Forelimb muscle (tissue), 1 donor: Measurements from ENCODE around the gene PSMD2. TPM values are rescaled to one million over a fixed set of nuclear protein-coding genes. Genes with fewer than 3 reads are reported as not detected.

Experiments
- DNase-seq: peaks from one replicate; pipeline ENCODE4 v3.0.0-alpha.2; 2013; ENCODE audit warnings: low read depth
- polyA plus RNA-seq: library from polyadenylated mRNA; unstranded; fragments of 120-200 nt; gene quantifications from one replicate; pipeline ENCODE4 v1.2.1, GENCODE V29; 2013; ENCODE audit not compliant: insufficient read length

Gene PSMD2
- polyA plus RNA-seq, 1 donor: 163 TPM

DNA sequence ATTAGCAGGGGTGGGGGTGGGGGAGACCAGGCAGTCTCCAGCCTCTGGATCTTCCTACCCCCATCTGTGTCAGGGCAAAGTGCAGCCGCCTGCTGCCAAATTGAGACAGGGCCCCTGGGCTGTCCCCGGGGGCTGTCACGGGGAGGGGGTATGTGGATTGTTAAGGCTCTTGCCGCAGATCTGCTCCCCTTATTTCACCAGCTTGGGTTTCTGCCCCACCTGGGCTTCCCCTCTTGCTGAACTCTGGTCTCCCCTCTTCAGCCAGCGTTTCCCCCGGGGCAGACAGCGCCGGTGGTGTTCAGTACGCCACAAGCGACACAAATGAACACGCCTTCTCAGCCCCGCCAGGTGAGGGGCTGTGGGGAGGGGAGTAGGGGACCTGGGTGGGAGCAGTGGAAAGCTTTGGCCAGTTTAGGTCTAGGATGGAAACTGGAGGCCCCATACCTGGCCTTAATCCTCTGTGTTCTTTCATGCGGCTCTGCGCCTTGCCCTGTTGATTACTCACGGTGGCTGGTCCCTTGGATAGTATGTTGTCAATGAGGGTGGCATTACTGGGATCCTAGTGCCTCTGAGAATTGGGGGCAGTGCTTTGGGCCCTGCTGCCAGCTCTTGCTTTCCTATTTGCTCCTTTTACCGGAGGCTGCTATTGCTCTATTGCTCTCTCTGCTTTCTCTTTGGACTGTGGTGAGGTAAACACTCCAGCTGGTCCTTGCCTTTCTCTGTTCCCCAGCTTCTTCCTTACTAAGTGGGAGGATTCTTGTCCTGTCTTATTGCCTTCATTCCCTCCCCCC is 17.0 kb downstream of the PSMD2 start:
- no peak for DNase-seq

DNA sequence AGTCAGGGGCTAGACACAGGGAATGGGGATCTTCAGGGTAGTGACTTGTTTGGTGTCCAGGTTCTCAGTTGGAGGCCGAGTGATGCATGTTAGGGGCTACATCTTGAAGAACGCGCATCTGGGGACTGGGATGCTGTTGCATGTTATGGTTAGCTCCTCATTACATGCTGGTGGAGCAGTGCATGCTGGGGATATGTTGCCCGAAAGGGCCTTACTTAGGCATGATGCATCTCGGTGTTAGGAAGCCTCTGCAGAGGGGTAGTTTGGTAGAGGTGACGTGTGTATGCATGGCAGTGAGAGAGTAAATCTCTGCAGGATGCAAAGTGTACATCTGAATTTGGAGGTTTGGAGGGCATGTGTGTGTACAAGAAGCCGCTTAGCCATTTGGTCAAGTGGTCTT is 17.8 kb downstream of the PSMD2 start:
- no peak for DNase-seq

DNA sequence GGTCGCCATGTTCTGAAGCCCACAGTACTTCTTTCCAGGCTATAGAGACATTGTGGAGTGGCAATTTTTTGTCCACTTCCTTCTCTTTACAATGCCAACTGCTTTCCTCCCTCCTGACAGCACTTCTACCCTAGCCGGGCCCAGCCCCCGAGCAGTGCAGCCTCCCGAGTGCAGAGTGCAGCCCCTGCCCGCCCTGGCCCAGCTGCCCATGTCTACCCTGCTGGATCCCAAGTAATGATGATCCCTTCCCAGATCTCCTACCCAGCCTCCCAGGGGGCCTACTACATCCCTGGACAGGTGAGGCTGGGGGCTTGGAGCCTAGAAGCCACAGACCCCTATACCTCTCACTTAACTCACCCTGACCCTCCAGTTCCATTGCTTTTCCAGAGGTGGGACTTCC is 18.2 kb downstream of the PSMD2 start:
- no peak for DNase-seq

DNA sequence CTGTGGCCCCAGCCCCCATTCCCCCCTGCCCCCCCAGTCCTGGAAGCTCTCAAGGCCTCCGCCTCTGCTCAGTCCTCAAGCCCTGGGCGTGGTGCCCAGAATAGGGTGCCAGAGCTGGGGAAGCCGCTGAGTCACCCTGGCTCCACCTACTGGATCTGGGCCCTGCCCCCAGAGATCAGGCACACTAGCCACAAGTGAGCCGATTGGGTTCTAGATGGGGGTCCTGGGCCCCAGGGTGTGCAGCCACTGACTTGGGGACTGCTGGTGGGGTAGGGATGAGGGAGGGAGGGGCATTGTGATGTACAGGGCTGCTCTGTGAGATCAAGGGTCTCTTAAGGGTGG is 21.0 kb downstream of the PSMD2 start:
- DNase-seq: no peak

DNA sequence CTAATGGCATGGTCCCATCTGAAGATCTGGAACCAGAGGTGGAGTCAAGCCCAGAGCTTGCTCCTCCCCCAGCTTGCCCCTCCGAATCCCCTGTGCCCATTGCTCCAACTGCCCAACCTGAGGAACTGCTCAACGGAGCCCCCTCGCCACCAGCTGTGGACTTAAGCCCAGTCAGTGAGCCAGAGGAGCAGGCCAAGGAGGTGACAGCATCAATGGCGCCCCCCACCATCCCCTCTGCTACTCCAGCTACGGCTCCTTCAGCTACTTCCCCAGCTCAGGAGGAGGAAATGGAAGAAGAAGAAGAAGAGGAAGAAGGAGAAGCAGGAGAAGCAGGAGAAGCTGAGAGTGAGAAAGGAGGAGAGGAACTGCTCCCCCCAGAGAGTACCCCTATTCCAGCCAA is 22.6 kb downstream of the PSMD2 start:
- no peak for DNase-seq

DNA sequence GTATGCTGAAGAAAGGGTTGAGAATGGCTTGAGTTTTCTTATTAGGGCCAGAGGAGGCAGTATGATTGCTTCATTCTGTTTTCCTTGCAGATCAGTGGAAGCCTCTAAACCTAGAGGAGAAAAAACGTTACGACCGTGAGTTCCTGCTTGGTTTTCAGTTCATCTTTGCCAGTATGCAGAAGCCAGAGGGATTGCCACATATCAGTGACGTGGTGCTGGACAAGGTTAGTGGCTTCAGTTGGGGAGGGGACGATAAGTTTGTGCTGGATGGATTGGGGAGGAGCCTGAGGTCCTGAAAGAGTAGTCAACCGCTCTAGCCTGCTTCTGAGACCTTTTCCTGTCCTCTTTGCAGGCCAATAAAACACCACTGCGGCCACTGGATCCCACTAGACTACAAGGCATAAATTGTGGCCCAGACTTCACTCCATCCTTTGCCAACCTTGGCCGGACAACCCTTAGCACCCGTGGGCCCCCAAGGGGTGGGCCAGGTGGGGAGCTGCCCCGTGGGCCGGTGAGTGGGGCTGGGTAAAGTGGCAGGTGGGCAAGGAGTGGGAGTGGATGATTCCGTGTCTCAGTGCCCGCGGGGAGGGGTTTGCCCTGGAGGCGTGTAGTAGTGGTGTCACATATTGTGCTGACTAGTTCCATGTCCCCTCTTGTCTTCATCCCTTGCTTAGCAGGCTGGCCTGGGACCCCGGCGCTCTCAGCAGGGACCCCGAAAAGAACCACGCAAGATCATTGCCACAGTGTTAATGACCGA is 23.9 kb downstream of the PSMD2 start:
- DNase-seq: no peak

DNA sequence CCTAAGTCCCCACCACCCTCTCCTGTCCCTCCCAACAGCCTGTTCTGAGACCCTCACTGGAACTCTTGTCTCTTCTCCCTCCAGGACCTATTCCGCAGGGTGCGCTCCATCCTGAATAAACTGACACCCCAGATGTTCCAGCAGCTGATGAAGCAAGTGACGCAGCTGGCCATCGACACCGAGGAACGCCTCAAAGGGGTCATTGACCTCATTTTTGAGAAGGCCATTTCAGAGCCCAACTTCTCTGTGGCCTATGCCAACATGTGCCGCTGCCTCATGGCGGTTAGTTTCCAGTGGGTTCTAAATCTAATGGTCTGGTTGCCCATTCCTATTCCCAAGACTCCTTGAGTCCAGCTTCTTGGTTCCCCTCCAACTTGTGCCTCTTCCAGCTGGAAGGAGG is 24.7 kb downstream of the PSMD2 start:
- DNase-seq: no peak

DNA sequence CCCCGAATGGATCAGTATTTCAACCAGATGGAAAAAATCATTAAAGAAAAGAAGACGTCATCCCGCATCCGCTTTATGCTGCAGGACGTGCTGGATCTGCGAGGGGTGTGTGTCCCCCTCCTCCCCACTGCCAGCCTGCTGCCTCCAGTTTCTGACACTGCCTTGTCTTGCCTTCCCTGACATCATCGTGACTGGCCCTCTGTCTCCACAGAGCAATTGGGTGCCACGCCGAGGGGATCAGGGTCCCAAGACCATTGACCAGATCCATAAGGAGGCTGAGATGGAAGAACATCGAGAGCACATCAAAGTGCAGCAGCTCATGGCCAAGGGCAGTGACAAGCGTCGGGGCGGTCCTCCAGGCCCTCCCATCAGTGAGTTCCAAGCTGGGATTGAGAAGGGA is 26.2 kb downstream of the PSMD2 start:
- DNase-seq: no peak

DNA sequence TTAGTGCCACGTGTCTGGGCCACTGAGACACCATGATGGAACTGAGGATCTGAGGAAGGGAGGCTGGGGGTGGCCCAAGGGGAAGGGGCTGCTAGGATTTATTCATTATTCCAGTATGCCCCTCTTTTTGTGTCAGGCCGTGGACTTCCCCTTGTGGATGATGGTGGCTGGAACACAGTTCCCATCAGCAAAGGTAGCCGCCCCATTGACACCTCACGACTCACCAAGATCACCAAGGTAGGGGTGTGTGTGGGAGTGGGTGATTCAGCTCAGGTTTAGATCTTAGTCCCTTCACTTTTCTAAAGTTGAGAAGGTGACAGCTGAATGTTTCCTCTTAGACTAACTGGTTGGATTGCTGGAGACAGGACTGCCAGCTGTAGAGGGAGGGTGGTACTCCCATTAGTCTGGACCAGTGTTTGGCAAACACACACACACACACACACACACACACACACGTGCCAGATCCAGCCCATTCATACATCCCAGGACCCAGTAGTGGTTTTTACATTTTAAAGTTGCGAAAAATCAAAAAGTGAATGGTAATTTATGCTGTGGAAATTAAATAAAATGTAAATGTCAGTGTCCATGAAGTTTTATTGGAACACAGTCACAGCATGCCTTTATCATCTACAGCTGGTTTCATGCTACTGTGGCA is 26.8 kb downstream of the PSMD2 start:
- no peak for DNase-seq

DNA sequence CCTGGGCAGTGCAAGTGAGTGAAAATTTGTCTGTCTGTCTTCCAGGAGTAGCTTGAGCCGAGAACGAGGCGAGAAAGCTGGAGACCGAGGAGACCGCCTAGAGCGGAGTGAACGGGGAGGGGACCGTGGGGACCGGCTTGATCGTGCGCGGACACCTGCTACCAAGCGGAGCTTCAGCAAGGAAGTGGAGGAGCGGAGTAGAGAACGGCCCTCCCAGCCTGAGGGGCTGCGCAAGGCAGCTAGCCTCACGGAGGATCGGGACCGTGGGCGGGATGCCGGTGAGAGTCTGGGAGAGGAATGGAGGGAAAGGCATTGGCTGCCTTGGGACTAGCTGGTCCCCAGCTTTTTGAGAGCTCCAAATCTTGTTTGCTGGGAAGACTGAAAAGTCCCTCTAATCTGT is 28.1 kb downstream of the PSMD2 start:
- DNase-seq: no peak

DNA sequence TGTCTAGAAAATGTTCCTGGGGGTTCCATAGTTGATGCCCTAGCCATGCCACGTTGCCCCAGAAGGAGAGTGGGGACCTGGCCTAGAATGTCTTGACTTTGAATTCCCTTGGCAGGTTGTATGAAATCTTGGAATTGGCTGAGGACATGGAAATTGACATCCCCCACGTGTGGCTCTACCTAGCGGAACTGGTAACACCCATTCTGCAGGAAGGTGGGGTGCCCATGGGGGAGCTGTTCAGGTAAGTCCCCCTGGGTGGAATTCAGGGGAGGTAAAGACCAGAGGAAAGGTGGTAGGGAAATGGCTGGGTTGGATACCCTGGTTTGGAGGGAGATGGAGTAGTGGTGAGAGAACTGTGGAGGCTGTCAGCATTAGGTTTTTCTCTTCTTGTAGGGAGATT is 29.5 kb downstream of the PSMD2 start:
- DNase-seq: no peak

DNA sequence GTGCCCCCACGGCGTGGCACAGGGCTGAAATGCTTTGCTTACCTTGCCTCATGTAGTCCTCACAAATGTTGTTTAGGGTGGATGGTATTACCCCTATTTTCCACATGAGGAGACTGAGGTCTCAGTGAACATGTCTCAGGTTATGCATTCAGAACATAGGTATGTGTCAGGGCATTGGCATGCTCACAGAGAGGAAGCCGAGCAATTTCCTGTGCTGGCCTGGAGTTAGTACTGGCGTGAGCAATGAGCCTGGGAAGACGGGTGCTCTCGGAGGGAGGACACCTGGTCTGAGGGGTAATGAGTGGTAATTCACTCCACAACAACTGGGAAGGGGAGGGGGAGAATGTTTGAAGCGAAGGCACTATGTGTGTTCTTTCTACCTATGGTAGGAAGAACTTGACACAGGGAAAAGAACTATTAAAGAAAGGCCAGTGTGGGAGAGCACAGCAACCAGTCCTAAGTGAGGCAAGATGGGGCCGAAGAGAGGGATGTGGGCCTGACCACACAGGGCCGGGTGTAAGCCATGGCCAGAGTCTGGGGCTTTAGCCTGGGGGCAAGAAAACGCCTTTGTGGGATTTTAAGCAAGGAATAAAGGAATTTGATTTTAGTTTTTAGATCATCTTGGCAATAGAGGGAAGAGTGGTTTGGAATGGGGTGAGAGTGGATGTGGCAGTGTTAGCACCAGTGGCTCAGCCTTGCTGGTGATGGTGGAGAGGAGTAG is 33.5 kb downstream of the PSMD2 start:
- DNase-seq: no peak

DNA sequence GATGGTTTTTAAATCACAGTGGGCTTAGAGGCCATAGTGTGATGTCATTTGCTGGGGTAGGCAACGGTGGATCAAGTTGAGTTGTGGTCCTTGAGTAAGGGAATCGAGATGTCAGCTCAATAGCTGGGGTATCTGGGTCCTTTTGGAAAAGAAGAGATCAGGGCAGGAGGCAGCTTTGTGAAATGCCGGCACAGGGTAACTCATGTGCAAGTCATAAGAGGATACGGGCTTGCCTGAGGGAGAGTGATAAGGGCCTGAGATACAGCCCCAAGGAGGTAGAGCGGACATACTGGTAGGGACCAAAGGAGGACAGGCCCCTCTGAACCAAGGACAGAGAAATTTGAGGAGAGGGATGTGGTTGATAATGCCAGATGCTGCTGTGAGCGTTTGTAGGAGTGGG is 34.1 kb downstream of the PSMD2 start:
- DNase-seq: no peak

DNA sequence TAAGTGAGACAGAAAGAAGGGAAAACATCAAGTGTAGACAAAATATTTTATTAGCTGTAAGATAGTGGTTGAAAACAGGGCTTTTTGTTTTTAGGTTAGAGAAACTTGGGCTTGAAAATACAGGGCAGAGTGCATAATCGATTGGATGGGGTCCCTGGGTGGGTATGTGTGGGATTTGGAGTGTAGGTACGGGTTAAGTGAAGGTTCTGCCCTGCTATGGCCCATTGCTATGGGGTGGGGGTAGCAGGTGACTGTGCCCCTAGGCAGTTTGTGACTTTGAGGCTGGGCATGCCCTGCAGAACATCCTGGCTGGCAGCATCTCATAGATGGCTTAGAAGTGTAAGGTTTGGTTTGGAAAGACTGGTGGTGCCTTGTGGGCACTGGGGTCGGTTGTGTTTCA is 34.7 kb downstream of the PSMD2 start:
- DNase-seq: no peak

DNA sequence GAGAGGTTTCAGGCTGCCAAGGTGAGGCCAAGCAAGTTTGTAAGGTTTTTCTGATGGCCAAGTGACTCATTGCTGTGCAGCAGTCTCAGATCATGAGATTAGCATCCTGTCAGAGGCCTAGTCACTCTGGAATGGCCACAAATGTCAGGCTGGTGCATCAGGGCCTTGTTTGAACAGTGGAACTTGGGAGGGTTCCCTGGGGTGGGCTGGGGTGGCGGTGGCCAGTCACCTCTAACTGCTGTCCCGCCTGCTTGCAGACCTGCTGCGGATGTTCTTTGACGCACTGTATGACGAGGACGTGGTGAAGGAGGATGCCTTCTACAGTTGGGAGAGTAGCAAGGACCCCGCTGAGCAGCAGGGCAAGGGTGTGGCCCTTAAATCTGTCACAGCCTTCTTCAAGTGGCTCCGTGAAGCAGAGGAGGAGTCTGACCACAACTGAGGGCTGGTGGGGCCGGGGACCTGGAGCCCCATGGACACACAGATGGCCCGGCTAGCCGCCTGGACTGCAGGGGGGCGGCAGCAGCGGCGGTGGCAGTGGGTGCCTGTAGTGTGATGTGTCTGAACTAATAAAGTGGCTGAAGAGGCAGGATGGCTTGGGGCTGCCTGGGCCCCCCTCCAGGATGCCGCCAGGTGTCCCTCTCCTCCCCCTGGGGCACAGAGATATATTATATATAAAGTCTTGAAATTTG is 35.6 kb downstream of the PSMD2 start:
- no peak for DNase-seq

DNA sequence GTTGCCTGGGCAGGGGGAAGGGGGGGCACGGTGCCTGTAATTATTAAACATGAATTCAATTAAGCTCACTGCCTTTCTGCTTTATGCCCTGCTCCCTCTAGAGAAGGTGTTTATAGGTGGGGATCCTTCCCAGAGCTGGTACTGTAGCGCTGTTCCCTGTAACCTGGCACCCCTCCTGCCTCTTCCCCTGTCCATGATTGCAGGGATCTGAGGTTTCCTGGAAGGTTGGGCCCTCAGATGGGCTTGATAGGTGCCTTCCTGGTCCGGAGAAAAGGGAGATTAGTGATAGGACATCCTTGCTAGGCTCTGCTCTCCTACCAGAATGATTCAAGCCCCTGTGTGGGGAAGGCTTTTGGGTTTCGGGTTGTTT is 36.2 kb downstream of the PSMD2 start:
- no peak for DNase-seq

DNA sequence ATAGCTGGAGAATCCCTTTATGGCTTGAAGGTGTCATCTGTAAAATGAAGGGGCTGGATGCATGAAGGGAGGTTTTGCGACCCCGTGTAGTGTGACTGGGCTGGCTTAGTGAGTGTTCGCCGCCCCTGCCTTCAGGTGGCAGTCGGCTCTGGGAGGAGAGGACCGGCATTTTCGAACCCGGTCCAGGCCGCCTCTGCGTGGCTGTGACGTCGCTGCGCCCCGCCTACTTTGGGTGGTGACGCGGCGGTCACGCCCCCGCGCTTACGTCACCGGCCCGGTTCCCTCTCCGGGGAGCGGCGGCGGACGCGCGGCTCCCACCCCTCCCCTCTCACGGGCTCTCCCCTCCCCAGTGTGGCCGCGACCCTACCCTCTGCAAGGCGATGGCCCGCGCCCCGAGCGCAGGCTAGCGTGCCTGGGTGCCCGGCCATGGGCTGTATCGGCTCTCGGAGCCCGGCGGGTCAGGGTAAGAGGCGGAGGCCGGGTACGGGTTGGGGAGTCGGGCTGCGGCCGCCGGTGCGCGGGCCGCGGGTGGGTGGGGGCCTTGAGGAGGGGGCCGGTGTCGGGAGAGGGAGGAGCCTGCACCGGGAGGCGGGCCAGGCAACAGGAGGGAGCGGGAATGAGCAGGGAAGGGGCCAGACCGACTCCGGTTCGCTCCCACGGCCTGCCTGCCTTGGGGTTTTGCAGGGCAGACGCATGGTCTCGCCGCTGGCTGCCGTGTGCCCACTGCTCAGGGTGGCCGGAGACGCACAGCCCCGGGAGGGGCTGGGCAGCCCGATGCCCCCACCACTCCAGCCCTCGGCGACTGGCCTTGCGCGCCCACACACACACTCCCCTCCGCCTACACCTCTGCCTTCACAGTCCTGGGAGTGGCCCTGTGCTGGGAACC is 36.9 kb downstream of the PSMD2 start:
- DNase-seq: peak; percentile 59

DNA sequence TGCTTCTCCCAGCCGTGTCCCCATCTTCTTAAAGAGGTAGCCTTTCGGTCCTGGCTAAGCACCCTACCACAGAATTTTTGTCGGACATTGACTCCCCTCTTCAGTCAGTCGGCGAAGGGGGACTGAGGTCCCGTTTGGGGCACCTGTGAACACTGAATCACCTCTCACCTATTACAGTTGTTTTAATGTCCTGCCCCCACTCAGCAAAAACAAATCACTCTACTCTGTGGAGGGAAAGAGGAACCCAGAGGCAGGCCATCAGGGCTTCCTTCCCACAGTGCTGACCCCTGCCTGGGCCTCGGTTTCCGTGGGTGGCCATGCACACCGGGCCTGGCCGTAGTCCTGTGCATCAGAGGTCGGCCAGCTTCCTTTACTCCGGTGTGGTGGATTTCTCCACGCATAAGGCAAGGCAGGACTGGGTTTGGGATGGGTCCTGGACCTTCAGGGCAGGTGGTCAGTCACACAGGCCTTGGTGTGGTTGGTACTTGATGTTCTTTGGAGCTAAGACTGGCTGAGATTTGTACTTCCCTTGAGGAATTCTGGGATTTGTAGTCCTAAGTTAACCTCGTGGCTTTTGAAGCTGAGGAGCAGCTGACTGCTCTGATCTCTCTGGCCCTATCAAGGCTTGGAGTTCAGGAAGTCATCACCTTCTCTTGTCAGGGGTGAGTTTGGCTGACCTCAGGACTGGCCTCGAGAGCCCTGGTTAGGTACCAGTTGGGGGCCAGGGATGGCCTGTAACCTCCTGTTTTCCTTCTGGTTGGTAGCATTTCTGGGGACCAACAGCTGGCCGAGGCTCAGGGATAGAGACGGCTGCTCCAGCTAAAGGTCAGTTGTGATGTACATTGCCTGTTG is 37.7 kb downstream of the PSMD2 start:
- DNase-seq: no peak

DNA sequence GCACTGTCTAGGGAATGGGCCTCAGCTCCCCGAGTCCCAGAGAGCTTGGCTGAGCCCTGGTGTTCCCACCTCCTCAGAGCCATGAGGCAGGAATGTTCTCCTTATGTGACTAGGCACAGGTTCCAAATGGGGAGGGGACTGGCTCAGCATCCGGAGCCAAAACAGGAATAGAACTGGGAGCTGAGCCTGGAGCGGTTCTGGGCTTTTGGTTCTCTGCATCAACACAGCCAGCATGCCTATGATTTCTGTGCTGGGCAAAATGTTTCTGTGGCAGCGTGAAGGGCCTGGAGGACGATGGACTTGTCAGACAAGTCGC is 38.3 kb downstream of the PSMD2 start, which contains the start of gene FAM131A:
TSS of gene FAM131A (plus strand) at position 202 of the 316 bp plus-strand sequence. CDS start at position 233, 31 bp downstream.
- DNase-seq: peak; percentile 62

DNA sequence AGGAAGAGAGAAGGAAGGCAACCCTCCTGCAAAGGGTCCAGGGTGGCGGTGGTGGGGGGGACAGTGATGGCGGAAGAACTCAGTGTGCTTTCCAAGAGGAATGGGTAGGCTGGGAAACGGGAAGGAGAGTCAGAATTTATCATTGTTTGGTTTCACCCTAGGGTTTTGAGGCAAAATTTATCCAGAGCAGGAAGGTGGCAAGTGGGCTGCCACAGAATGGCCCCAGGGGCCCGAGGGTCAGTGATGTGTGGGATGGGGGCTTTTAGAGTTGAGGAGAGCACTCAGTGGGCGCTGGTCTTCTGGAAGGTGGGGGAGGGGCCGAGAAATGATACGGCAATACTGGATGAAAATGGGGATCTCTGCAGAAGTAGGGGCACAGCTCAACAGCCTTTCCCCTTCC is 38.9 kb downstream of the PSMD2 start:
- no peak for DNase-seq
